Astrocyte (in vitro differentiated cells and primary cell): ENCODE measurements around the gene ARHGAP28.

ENCODE experiments used
- CTCF ChIP-seq: IDR thresholded peaks from 2 replicates; pipeline ENCODE4 v1.5.1; 2011; ENCODE audit warnings: low read depth, mild to moderate bottlenecking, inconsistent platforms, low read length, moderate library complexity; ENCODE audit not compliant: insufficient read depth
- EZH2 ChIP-seq: IDR thresholded peaks from 2 replicates; pipeline ENCODE4 v1.6.1; 2012; ENCODE audit warnings: mild to moderate bottlenecking, low read length, inconsistent platforms; ENCODE audit not compliant: insufficient read depth

GRCh38 chr18:6793986-6794385 is 64.5 kb downstream of the ARHGAP28 start:
- TF ChIP-seq CTCF (no peak), EZH2 (no peak)
